HG02852 (cell line): ENCODE data around the gene NAV3.

ENCODE experiments used
- ATAC-seq: cut with Tn5 transposase; IDR thresholded peaks from one replicate; pipeline ENCODE4 v1.9.1; 2021; ENCODE audit warnings: mild to moderate bottlenecking, moderate library complexity; ENCODE audit not compliant: unreplicated experiment

Gene NAV3

GRCh38 chr12:77830583-77831351 lies at the start of gene NAV3:
NAV3 (plus strand) TSS chr12:77830894; CDS start chr12:77831462, 568 bp downstream.
- no peak for ATAC-seq

GRCh38 chr12:77782034-77782433 lies 48.7 kb upstream of the NAV3 start:
- ATAC-seq = no peak

- no peak for ATAC-seq
Observed at GRCh38 chr12:77782766-77783165, 47.9 kb upstream of the NAV3 start.

GRCh38 chr12:77785211-77785610 lies 45.5 kb upstream of the NAV3 start:
- no peak for ATAC-seq

- ATAC-seq = no peak
Observed at GRCh38 chr12:77786675-77787074, 44.0 kb upstream of the NAV3 start.

GRCh38 chr12:77788231-77789168 lies 42.2 kb upstream of the NAV3 start:
- ATAC-seq = no peak

GRCh38 chr12:77795699-77796098 lies 35.0 kb upstream of the NAV3 start:
- no peak for ATAC-seq

GRCh38 chr12:77796775-77797174 lies 33.9 kb upstream of the NAV3 start:
- no peak for ATAC-seq

GRCh38 chr12:77800501-77800900 lies 30.2 kb upstream of the NAV3 start:
- ATAC-seq = no peak

GRCh38 chr12:77808534-77808933 lies 22.2 kb upstream of the NAV3 start:
- ATAC-seq = no peak

GRCh38 chr12:77813558-77813957 lies 17.1 kb upstream of the NAV3 start:
- no peak for ATAC-seq

- no peak for ATAC-seq
Observed at GRCh38 chr12:77814386-77814785, 16.3 kb upstream of the NAV3 start.

GRCh38 chr12:77816196-77816595 lies 14.5 kb upstream of the NAV3 start:
- ATAC-seq = peak; percentile 97

GRCh38 chr12:77817276-77817675 lies 13.4 kb upstream of the NAV3 start:
- ATAC-seq = no peak

GRCh38 chr12:77818351-77818750 lies 12.3 kb upstream of the NAV3 start:
- ATAC-seq = no peak

GRCh38 chr12:77821699-77822203 lies 8.9 kb upstream of the NAV3 start:
- no peak for ATAC-seq

- ATAC-seq = no peak
Observed at GRCh38 chr12:77833329-77833728, 2.6 kb downstream of the NAV3 start.

GRCh38 chr12:77834618-77835017 lies 3.9 kb downstream of the NAV3 start:
- ATAC-seq = no peak

GRCh38 chr12:77835969-77836368 lies 5.3 kb downstream of the NAV3 start:
- no peak for ATAC-seq

GRCh38 chr12:77837876-77838291 lies 7.2 kb downstream of the NAV3 start:
- no peak for ATAC-seq

GRCh38 chr12:77841521-77841920 lies 10.8 kb downstream of the NAV3 start:
- no peak for ATAC-seq

GRCh38 chr12:77842430-77842829 lies 11.7 kb downstream of the NAV3 start:
- no peak for ATAC-seq
